ENCODE data around the gene KRTAP5-1. TPM values are rescaled to one million over a fixed set of nuclear protein-coding genes. Genes with fewer than 3 reads are reported as not detected.

Gene KRTAP5-1
- total and polyA plus RNA-seq, 10 of the 15 experiments (the other 5 are each of a cell fraction or from before 2014, with no cell fraction given): not detected

- CTCF ChIA-PET: interaction anchor here (0.8 kb wide), 1 partner anchor 10 kb away, joined by 3 read pairs; no protein-coding TSS in a partner anchor
- no peaks in the 10 kb centered on the region for H3K36me3 ChIP-seq (ENCODE audit: control insufficient read depth in 2 of 2, insufficient read depth in 2 of 2, low read length in 1 of 2)
- H3K4me3 ChIP-seq: no peak overlapping the region
- SMC1A ChIA-PET (ENCODE audit: uncharacterized antibody, unreplicated experiment): no interaction called here
- H3K9ac ChIP-seq (ENCODE audit: control insufficient read depth, insufficient read depth, low read length): no peak overlapping the region
- no peaks in the 10 kb centered on the region for H3K4me1 ChIP-seq (ENCODE audit: control insufficient read depth, insufficient read depth, low read length)
- 62% methylated on average over 27 of the region's 63 CpGs for WGBS (ENCODE audit: insufficient coverage, insufficient replicate concordance, low lambda C conversion rate, missing lambda C conversion rate)
- H3K79me2 ChIP-seq (ENCODE audit: control insufficient read depth, insufficient read depth, low read length): no peaks in the 10 kb centered on the region
- no peak for DNase-seq (ENCODE audit: low read depth, low spot score)
- no peak for ATAC-seq
- H3K27me3 ChIP-seq (replicated peaks in 1 of 2; ENCODE audit: control insufficient read depth in 2 of 2, insufficient read depth in 2 of 2, low read length in 1 of 2): no peaks in the 10 kb centered on the region
- FAIRE-seq: no peak
- intact Hi-C loops (cut with micrococcal nuclease; ENCODE audit: unreplicated experiment): no loop called here
- H2AFZ ChIP-seq (ENCODE audit: control insufficient read depth, low read depth, low read length): no peak overlapping the region
- POLR2A ChIA-PET: no interaction called here
- H3K4me2 ChIP-seq (ENCODE audit: control insufficient read depth, insufficient read depth): no peak overlapping the region
- in situ Hi-C loops (cut with MboI): no loop called here
- H3K27ac ChIP-seq (ENCODE audit: control insufficient read depth, insufficient read depth): no peak overlapping the region
- RAD21 ChIA-PET (ENCODE audit: unreplicated experiment): interaction anchor here (0.6 kb wide), 1 partner anchor 198 kb away, joined by 3 read pairs; no protein-coding TSS in a partner anchor
- no TSS peak for BruUV-seq (replicated peaks)
- H4K20me1 ChIP-seq (ENCODE audit: control insufficient read depth, insufficient read depth): no peaks in the 10 kb centered on the region
- no peak for TF ChIP-seq CBFB (IDR thresholded peaks at IDR 0.05; ENCODE audit: low read depth)
- no peak for TF ChIP-seq RBBP5 (conservative IDR thresholded peaks at IDR 0.05)
- no peak for TF ChIP-seq KDM1A (IDR thresholded peaks at IDR 0.05; ENCODE audit: borderline replicate concordance)
- no peaks in the 10 kb centered on the region for H3K9me3 ChIP-seq (replicated peaks; ENCODE audit: control insufficient read depth, insufficient read depth, low read length)
These were observed 28.7 kb downstream of the KRTAP5-1 start for GRCh38 chr11:1556278-1556902.

DNA sequence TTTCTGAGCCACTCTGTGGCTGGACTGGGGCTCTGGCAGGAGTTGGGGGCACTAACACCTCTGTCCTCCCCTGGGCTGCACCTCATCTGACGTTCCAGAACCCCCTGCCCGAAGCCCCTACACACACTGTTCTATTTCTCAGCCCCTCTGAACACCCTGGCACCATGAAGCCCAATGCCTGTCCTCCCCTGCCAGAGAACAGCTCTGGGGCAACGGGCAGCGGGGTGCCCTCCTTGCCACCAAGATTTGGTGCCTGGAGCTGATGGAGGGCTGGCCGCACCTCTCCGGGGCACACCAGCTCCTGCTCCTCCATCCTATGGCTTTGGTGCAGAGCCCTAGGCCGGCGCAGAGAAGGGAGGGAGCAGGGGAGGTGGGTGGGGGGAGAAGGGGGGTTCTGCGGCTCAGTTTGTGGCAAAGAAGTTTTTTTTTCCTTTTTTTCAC lies 29.4 kb downstream of the KRTAP5-1 start:
- CTCF ChIA-PET: interaction anchor here (0.8 kb wide), 1 partner anchor 9 kb away, joined by 3 read pairs; no protein-coding TSS in a partner anchor
- in situ Hi-C loops (cut with MboI): no loop called here
- FAIRE-seq: no peak
- no TSS peak for BruUV-seq (replicated peaks)
- WGBS (ENCODE audit: insufficient coverage, insufficient replicate concordance, low lambda C conversion rate, missing lambda C conversion rate): 29% methylated on average over 8 of the region's 9 CpGs
- no peaks in the 10 kb centered on the region for H3K9me3 ChIP-seq (replicated peaks; ENCODE audit: control insufficient read depth, insufficient read depth, low read length)
- DNase-seq (ENCODE audit: low read depth, low spot score): no peak
- no peak overlapping the region for H3K27ac ChIP-seq (ENCODE audit: control insufficient read depth, insufficient read depth)
- SMC1A ChIA-PET (ENCODE audit: uncharacterized antibody, unreplicated experiment): no interaction called here
- H4K20me1 ChIP-seq (ENCODE audit: control insufficient read depth, insufficient read depth): no peaks in the 10 kb centered on the region
- RAD21 ChIA-PET (ENCODE audit: unreplicated experiment): interaction anchor here (0.6 kb wide), 1 partner anchor 199 kb away, joined by 3 read pairs; no protein-coding TSS in a partner anchor
- no peaks in the 10 kb centered on the region for H3K4me1 ChIP-seq (ENCODE audit: control insufficient read depth, insufficient read depth, low read length)
- ATAC-seq: no peak
- POLR2A ChIA-PET: no interaction called here
- no peak overlapping the region for H2AFZ ChIP-seq (ENCODE audit: control insufficient read depth, low read depth, low read length)
- no peak overlapping the region for H3K9ac ChIP-seq (ENCODE audit: control insufficient read depth, insufficient read depth, low read length)
- no peaks in the 10 kb centered on the region for H3K79me2 ChIP-seq (ENCODE audit: control insufficient read depth, insufficient read depth, low read length)
- intact Hi-C loops (cut with micrococcal nuclease; ENCODE audit: unreplicated experiment): no loop called here
- no peak overlapping the region for H3K4me2 ChIP-seq (ENCODE audit: control insufficient read depth, insufficient read depth)
- no peaks in the 10 kb centered on the region for H3K36me3 ChIP-seq (ENCODE audit: control insufficient read depth in 2 of 2, insufficient read depth in 2 of 2, low read length in 1 of 2)
- TF ChIP-seq BACH1 (IDR thresholded peaks at IDR 0.05; ENCODE audit: borderline replicate concordance) (no peak), ASH2L (IDR thresholded peaks at IDR 0.05; ENCODE audit: borderline replicate concordance, low read depth) (no peak)
- no peak overlapping the region for H3K4me3 ChIP-seq
- no peaks in the 10 kb centered on the region for H3K27me3 ChIP-seq (replicated peaks in 1 of 2; ENCODE audit: control insufficient read depth in 2 of 2, insufficient read depth in 2 of 2, low read length in 1 of 2)
